DND-41 (cell line): Measurements from ENCODE around the gene TWF2.

Experiments used
- ATAC-seq: fragments of 200-7000 bp; cut with Tn5 transposase; 3 replicates; pipeline ENCODE4 v1.9.1; 2021; ENCODE audit warnings: low read depth; ENCODE audit not compliant: insufficient read depth
- DNase-seq: peaks from one replicate; pipeline ENCODE4 v3.0.0-alpha.2; 2020
- H2AFZ ChIP-seq: 2 replicates; pipeline ENCODE4 v1.6.0; 2012; ENCODE audit warnings: low read depth, low read length
- H3K27ac ChIP-seq: 2 replicates; pipeline ENCODE4 v1.5.1; 2012; ENCODE audit warnings: low read length, inconsistent platforms
- H3K27me3 ChIP-seq: fragments of 200-600 bp; sonication (generic); 2 replicates; pipeline ENCODE4 v1.6.0; 2012; ENCODE audit warnings: low read length, mild to moderate bottlenecking, inconsistent platforms; ENCODE audit not compliant: insufficient read depth, poor library complexity
- H3K36me3 ChIP-seq: 2 replicates; pipeline ENCODE4 v1.5.1; 2012; ENCODE audit warnings: low read length, inconsistent platforms; ENCODE audit not compliant: insufficient read depth
- H3K4me1 ChIP-seq: 2 replicates; pipeline ENCODE4 v1.5.1; 2012; ENCODE audit warnings: mild to moderate bottlenecking, low read length; ENCODE audit not compliant: insufficient read depth
- H3K4me2 ChIP-seq: 2 replicates; pipeline ENCODE4 v1.6.0; 2012; ENCODE audit warnings: mild to moderate bottlenecking, moderate library complexity, low read length, inconsistent platforms; ENCODE audit not compliant: insufficient read depth
- H3K4me3 ChIP-seq, 2 experiments: fragments of 200-600 bp in 1 of 2; shearing (Covaris generic) in 1 of 2; 2 replicates each; pipeline ENCODE4 v1.5.1; 2012 to 2016; ENCODE audit warnings: inconsistent platforms in 2 of 2, low read length in 2 of 2, mild to moderate bottlenecking in 2 of 2, low read depth in 1 of 2, moderate library complexity in 1 of 2
- H3K79me2 ChIP-seq: 2 replicates; pipeline ENCODE4 v1.6.0; 2012; ENCODE audit warnings: low read length, inconsistent platforms; ENCODE audit not compliant: insufficient read depth
- H3K9ac ChIP-seq: 2 replicates; pipeline ENCODE4 v1.6.0; 2012; ENCODE audit warnings: low read depth, mild to moderate bottlenecking, inconsistent platforms, low read length, moderate library complexity
- H3K9me3 ChIP-seq: 2 replicates; pipeline ENCODE4 v1.5.1; 2012; ENCODE audit warnings: low read length, moderate library complexity, mild to moderate bottlenecking, inconsistent platforms; ENCODE audit not compliant: insufficient read depth, severe bottlenecking
- H4K20me1 ChIP-seq: 2 replicates; pipeline ENCODE4 v1.6.0; 2012; ENCODE audit warnings: low read length; ENCODE audit not compliant: insufficient read depth
- CTCF ChIP-seq: IDR thresholded peaks from 2 replicates; pipeline ENCODE4 v1.5.1; 2012; ENCODE audit warnings: borderline replicate concordance, low read length, moderate library complexity, mild to moderate bottlenecking; ENCODE audit not compliant: poor library complexity, severe bottlenecking; ENCODE audit errors: extremely low read depth
- EZH2 ChIP-seq: IDR thresholded peaks from 3 replicates; pipeline ENCODE4 v1.6.1; 2012; ENCODE audit warnings: borderline replicate concordance, low read depth, mild to moderate bottlenecking, moderate library complexity, low read length, inconsistent platforms; ENCODE audit not compliant: severe bottlenecking

The TWF2 gene

DNA sequence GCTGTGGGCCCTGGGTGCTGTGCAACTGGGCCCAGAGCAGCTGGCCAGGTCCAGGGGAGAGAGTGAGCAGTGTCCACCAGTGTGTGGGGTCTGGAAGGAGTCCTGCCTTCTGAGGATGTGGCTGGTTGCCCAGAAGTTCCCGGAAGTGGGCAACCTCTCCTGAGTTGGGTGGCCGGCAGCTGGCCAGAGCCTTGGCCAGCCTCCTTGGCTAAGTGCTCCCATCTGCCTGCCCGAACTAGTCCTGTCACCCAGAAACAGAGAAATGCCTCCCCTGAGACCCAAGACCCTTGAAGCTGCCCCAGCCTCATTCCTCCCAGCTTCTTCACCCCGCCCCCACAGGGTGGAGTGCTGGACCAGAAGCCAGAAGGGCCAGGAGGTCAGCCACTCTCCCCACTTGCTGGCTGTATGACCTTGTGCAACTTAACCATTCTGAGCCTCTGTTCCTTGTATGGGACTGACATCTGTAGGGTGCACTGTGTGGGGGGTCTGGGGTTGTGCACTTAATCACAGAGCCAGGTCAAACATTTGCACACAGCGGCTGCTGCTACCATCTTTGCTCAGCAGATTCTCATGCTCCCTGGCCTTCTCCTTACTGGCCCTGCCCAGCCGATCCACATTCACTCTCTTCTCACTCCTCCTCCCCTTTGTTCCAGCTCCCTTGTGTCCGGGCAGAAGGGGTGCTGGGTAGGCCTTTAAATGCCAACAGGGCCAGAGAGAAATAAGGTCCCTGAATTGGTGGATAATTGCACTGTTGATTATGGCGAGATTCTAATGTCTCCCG lies 48.5 kb downstream of the TWF2 start:
- DNase-seq (no peak), ATAC-seq (no peak)
- Histone ChIP-seq H3K4me1 (no peaks in the 10 kb centered on the region), H3K4me3 (no peak overlapping the region), H3K27ac (no peak overlapping the region), H3K27me3 (no peaks in the 10 kb centered on the region), H3K4me2 (no peak overlapping the region), H2AFZ (no peak overlapping the region), H4K20me1 (no peaks in the 10 kb centered on the region), H3K9me3 (no peaks in the 10 kb centered on the region), H3K79me2 (no peaks in the 10 kb centered on the region), H3K9ac (no peak overlapping the region), H3K36me3 (no peaks in the 10 kb centered on the region)
- no peak for TF ChIP-seq EZH2
- TF ChIP-seq CTCF, result no peak

- Histone ChIP-seq H3K4me1 (no peaks in the 10 kb centered on the region), H3K4me3 (no peak overlapping the region), H3K9ac (no peak overlapping the region), H3K27ac (no peak overlapping the region), H3K9me3 (no peaks in the 10 kb centered on the region), H4K20me1 (no peaks in the 10 kb centered on the region), H3K4me2 (no peak overlapping the region), H3K36me3 (no peaks in the 10 kb centered on the region), H2AFZ (no peak overlapping the region), H3K79me2 (no peaks in the 10 kb centered on the region), H3K27me3 (no peaks in the 10 kb centered on the region)
- ATAC-seq, result no peak
- no peak for DNase-seq
- no peak for TF ChIP-seq CTCF
- TF ChIP-seq EZH2, result no peak
Measured at GRCh38 chr3:52188556-52188955, 50.4 kb downstream of the TWF2 start.

DNA sequence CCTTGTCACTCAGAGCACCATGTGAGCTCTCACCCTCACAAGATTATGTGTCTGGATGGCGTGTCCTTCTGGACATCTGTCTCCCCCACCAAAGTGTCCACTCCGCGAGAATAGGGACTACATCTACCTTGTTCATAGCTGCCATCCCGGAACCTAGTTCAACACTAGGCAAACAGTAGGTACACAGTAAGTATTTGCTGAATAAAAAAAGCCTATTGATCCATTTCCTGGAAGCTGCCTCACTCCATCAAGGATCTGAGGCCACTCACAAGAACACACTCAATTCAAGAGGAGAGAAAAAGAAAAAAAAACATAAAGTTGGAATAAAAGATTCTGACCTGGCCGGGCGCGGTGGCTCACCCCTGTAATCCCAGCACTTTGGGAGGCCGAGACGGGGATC lies 52.2 kb downstream of the TWF2 start:
- H3K79me2 ChIP-seq, result no peaks in the 10 kb centered on the region
- H3K9ac ChIP-seq, result no peak overlapping the region
- H3K9me3 ChIP-seq, result no peaks in the 10 kb centered on the region
- no peaks in the 10 kb centered on the region for H3K36me3 ChIP-seq
- no peaks in the 10 kb centered on the region for H3K27me3 ChIP-seq
- no peaks in the 10 kb centered on the region for H4K20me1 ChIP-seq
- no peak for ATAC-seq
- no peak overlapping the region for H2AFZ ChIP-seq
- H3K4me3 ChIP-seq, result no peak overlapping the region
- no peak overlapping the region for H3K4me2 ChIP-seq
- no peak for TF ChIP-seq CTCF
- no peak for TF ChIP-seq EZH2
- no peaks in the 10 kb centered on the region for H3K4me1 ChIP-seq
- no peak for DNase-seq
- no peak overlapping the region for H3K27ac ChIP-seq

GRCh38 chr3:52185837-52186236 lies 53.1 kb downstream of the TWF2 start:
- H2AFZ ChIP-seq, result no peak overlapping the region
- no peaks in the 10 kb centered on the region for H3K79me2 ChIP-seq
- DNase-seq (no peak), ATAC-seq (no peak)
- no peaks in the 10 kb centered on the region for H3K36me3 ChIP-seq
- H3K27ac ChIP-seq, result no peak overlapping the region
- no peaks in the 10 kb centered on the region for H3K9me3 ChIP-seq
- H3K9ac ChIP-seq, result no peak overlapping the region
- H4K20me1 ChIP-seq, result no peaks in the 10 kb centered on the region
- H3K4me2 ChIP-seq, result no peak overlapping the region
- H3K4me3 ChIP-seq, result no peak overlapping the region
- H3K27me3 ChIP-seq, result no peaks in the 10 kb centered on the region
- no peaks in the 10 kb centered on the region for H3K4me1 ChIP-seq
- no peak for TF ChIP-seq EZH2
- TF ChIP-seq CTCF, result no peak
